GM10847 (cell line): ENCODE data around the gene GRIK4.

ENCODE experiments used
- POLR2A ChIP-seq: IDR thresholded peaks from 2 replicates; pipeline ENCODE4 v1.6.1; 2011; ENCODE audit not compliant: insufficient read length; ENCODE audit errors: extremely low read depth

The GRIK4 gene

DNA sequence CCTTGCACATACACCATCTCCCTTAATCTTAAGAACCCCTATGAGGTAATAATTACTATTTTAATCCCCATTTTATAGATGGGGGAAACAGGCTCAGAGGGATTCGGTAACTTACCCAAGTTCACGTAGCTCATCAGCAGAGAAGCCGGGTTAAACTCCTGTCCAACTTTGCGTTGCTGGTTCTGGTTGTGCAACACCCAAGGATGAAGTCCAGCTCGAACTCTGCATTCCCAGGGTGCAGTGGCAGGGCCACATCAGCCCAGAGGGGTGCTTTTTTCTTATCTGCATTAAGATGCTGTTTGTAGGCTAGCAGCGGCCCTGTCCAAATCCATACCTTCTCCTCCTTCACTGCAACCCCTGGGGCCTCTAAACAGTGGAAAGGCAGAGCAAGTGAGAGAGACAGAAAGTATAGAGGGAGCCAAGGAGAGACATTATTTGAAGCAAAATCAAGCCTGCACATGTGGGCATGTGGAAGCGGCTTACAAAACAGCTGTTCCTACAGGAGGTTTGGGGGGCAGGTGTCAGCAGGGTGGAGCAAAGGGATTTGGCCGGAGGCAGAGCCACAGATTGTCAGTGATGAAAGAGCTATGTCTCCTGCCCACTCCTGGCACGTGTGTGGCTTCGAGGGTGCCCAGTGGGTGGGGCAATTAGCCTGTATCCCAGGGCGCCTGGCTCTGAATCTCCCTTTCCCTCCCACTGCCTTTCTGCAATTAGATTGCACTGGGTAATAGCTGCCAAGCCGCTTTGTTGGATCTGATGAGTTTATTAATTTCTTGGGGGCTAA lies 382.8 kb downstream of the GRIK4 start:
- no peak for TF ChIP-seq POLR2A

DNA sequence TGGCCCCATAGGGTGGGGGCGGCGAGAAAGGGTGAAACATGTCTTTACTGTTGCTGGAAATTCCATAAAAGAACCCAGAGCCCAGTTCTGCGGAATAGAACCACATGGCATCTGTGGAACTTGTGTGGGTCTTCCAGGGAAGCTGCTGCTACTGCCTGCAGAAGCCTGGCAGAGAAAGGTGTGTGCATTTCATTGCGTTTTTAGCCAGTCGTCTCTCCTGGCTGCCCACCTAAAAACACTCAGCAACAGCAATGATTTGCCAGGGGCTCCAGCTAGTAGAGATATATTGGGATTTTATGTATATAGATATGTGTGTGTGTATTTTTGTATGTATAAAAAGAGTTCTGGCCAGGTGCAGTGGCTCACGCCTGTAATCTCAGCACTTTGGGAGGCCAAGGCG lies 385.1 kb downstream of the GRIK4 start:
- no peak for TF ChIP-seq POLR2A

DNA sequence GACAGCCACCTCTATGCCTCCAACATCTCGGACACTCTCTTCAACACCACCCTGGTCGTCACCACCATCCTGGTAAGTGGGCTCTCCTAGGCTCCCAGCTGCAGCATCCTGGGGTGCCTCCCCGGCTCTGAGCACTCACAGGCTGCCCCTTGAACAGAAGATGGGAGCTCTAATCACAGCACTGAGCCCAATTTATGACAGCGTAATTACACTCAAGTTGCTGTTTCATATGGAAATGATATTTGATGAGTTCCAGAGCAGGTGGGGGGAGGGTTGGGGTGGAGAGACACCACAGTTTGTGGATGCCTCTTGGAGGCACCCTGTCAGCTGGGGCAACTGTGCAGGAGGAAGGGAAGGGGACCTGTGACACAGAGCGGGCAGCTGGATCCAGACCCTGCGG lies 387.0 kb downstream of the GRIK4 start:
- TF ChIP-seq POLR2A = no peak

DNA sequence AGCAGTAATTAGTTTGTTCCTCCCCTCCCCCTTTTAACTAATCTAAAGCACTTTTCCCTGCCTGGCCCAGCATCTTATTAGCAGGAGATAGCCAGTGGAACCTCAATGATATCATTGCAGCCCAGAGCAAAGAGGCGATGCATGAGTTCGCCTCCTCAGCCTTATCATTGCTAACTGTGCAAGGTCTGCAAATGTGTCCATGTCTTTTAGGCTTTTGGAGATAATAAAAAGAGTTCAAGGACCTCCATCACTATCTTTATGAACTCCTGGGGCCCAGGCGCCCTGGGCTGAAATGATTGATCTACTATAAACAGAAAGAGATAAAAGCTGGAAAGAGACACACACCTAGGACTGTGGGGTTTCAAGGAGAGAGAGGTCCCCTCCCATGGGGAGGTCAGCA lies 388.2 kb downstream of the GRIK4 start:
- TF ChIP-seq POLR2A = no peak

DNA sequence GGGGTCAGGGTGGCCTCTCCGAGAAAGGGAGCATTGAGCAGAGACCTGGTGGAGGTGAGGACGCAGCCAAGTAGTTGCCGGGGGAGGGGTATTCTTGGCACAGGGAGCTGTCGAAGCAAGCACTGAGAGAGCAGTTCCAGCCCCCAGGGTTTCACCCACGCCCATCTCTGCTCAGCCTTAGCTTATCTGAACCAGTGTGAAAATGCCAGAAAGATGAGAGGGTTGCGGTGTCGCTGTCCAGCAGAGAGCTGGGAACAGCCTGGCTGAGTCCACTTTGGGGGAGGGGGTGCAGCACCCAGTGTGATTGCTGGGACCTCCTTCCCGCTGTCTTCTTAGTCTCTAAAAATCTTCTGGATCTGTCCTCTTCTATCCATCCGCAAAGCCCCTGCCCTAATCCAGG lies 389.1 kb downstream of the GRIK4 start:
- TF ChIP-seq POLR2A = no peak

DNA sequence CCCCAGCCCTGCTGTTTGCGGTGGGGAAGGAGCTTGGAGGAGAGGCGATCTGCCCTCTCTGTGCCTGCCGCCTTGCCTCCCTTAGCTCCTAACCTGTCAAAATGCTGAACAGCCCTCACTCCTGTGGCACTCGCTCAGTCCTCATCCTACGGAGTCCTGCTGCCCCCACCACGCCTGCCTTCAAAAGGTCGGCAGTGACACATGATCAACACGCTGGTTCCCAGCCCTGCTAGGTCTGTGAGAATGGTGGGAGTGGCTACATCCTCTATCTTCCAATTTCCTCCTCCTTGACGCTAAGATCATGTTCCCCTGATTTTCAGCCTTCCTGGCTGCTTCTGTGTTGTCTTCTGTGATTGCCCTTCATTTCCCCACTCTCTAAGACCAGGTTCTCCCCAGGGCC lies 392.1 kb downstream of the GRIK4 start:
- no peak for TF ChIP-seq POLR2A

DNA sequence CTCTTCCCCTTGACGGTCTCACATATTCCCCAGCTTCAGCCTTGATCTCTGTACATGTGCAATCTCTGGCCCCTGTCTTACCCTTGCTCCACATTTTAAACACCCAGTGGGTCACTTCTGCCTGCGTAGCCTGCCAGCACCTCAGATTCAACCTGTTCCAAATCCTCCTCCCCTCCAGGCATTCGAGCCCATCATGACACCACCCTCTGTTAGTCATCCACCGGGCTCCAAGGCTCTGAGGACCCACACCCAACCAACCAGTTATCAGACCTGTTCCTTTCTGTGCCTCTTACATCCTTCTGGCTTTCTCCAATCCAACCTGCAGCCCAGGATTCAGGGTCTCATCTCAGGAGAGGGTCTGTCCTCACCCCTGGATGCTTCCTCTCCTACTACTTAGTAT lies 392.6 kb downstream of the GRIK4 start:
- no peak for TF ChIP-seq POLR2A

DNA sequence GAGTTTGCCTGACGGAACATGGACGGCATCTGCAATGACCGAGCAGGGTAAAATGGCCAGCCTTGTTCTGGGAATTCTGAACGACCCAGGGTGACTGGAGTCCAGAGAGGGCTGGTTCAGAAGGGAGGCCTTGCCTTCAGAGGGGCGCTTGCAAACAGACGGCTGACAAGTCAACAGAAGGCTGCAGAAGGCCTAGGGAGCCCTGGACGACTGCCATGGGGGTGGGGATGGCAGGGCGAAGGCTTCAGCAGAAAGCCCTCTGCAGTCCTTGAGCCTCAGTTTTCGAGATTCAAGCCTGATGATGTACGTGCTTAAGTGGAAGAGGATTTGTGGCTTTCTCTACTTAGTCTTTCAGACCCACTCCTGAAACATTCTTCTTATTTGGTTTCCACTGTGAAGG lies 395.2 kb downstream of the GRIK4 start:
- TF ChIP-seq POLR2A = no peak

DNA sequence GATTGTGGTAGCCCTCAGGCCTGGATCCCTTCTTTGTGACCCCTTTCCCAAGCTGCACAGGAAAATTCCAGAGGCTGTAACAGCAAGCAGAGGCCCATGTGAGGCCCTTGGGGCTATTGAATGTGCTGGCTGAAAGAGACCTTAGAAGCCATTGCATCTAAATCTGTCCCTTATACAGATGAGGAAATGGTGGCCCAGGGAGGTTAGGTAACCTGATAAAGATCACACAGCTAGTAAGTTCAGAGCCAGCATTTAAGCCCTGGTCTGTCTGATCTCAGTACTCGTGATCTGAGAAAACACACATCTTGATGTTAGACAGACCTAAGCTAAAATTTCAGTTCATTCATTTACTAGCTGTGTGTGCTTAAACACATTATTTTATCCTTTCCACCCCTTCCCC lies 396.4 kb downstream of the GRIK4 start:
- TF ChIP-seq POLR2A = no peak

DNA sequence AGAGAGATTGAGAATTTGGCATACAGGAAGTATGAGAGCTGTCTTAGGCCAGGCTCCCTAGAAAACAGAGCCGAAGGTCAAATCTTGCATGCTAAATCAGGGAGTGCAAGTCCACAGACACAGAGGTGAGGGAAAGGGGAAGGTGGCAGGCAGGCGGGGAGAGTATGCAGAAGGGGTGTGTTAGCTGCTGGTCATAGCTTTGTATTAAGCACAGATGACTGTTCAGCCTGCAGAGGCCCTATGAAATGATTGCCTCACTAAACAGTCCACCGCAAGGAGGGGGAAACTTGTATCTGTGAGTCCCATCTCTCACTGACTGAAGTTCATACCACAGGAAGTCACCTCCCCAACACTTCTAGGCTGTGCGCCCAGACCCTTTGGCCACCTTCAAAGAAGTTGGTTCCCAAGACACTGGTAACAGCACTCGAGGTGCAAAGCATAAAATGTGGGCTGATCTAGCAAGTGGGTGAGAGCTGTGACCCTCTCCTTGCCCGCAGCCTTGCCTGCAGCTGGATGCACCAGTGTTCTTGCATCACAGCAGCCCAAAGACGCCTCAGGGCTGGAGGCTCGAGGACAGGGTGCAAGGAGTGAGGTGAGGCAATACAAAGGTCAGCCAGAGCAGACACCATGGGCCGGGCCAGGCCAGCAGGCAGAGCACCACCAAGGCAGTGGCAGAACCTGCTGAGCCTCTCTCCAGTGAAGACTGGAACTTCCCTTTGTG lies 397.1 kb downstream of the GRIK4 start:
- no peak for TF ChIP-seq POLR2A

DNA sequence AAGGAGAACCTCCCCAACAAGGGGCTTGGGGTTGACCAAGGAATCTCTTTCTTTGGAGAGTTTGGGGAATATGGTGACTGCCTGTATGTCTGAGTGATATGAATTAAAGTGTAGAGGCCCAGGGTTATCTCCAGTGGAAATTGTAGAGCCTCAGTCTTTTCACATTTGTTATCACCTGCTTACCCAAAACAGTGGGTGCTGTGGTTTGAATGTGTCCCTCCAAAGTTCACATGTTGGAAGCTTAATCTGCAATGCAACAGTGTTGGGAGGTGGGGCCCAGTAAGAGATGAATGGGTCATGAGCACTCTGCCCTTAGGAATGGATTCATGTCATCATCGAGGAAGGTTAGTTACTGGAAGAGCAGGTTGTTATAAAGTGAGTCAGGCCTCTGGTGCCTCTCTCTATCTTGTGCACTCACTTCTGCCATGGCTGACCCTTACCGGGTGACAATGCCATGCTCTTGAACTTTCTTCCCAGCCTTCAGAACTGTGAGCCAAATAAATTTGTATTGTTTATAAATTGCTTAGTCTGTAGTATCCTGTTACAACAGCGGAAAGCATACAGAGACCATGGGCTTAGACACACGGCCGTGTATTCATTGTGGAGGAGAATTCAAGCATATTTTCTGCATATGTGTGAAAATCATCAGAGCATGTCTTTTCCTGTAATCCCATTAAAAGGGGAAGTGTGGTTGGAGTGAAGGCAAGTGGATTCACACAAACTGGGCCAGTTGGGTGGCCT lies 398.3 kb downstream of the GRIK4 start:
- TF ChIP-seq POLR2A = no peak

DNA sequence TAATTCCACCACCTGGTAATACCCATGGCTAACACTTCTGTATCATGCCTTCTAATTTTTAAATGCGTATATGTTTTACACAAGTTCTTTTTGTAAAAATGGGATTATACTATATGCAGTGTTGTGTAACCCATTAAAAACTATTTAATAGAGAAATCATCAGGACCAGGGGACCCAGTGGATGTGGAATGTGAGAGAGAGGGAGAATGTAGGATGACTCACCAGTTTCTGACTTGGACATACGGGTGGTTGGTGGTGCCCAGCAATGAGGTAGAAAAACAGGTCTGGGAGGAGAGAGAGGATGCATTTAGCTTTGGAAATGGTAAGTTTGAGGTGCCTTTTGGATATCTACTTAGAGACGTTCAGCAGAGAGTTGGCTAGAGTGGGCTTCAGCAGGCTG lies 400.4 kb downstream of the GRIK4 start:
- TF ChIP-seq POLR2A = no peak

DNA sequence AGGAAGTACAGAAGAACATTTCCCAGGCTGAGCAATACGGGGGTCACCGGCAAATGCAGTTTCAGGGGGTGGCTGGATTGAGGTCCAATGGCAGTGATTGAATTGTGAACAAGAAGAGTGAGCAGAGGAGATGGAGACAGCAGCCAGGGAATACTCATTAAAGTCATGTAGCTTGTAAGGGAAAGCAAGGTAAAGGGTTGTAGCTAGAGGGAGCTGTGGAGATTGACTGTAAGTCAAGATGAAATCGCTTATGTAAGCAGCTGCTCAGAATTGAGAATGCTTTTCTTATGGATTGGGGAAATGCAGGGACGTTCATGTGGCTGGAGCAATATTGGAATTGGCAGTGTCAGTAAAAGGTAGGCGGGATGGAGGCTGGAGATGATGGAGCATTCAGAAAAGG lies 401.0 kb downstream of the GRIK4 start:
- TF ChIP-seq POLR2A = no peak

DNA sequence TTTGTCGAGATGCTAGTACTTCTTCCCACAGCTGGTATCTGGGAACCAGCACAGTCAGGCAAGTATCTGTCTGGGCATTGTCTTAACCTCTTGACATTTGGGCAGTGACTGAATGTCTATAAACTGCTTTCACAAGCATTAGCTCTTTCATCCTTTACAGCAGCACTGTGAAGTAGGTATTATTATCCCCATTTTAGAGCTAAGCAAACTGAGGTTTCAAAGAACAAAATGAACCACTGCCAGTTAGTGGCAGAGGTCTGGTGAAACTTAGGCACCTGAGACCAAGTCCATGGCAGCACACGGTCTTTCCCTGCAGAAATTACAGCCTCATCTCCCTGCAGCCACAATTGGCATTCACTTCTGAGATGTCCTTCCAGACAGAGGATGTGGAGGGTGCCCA lies 401.4 kb downstream of the GRIK4 start:
- TF ChIP-seq POLR2A = no peak

DNA sequence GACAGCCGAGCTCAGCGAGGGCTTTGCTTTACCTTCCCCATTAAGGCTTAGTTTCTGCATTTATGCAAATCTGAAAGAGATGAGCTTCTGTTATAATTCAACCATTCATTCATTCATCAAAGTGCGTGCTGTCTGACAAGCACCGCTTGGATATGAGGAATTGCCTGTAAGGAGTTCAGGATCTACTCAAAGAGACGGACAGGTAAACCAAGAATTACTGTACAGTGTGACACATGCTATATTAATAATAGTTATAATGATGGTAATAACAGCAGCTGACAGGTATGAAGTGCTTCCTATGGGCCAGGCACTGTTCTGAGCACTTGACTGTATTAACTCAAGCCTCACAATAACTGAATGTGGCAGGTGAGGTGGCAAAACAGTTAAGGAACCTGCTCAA lies 402.5 kb downstream of the GRIK4 start:
- TF ChIP-seq POLR2A = no peak

DNA sequence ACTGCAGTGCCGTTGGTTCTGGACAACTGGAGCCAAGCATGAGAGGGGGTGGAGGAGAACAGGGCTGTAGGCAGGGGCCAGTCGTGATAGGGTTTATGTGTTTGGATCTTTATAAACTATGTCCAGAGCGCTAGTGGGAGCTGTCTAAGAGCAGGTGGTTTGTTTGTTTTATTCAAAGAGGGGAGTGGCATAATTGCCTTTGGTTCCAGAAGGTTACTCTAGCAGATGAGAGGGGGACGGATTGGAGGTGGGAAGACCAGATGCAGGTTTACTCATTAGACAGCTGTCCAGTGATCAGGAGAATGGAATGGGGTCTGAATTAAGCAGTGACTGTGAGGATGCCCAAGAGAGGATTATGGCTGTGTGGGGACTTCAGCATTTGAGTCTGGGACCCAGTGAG lies 403.1 kb downstream of the GRIK4 start:
- no peak for TF ChIP-seq POLR2A
